GM18870 (cell line): ENCODE results near the gene BCAP31.
"Not testable (repeated sequence)": the region's sequence is repeated elsewhere in the genome, so short reads cannot be mapped to it uniquely, and the experiment has no call there.

ENCODE experiments used
- ATAC-seq: cut with Tn5 transposase; IDR thresholded peaks from one replicate; pipeline ENCODE4 v1.9.1; 2021; ENCODE audit warnings: moderate library complexity; ENCODE audit not compliant: unreplicated experiment

Gene BCAP31

DNA sequence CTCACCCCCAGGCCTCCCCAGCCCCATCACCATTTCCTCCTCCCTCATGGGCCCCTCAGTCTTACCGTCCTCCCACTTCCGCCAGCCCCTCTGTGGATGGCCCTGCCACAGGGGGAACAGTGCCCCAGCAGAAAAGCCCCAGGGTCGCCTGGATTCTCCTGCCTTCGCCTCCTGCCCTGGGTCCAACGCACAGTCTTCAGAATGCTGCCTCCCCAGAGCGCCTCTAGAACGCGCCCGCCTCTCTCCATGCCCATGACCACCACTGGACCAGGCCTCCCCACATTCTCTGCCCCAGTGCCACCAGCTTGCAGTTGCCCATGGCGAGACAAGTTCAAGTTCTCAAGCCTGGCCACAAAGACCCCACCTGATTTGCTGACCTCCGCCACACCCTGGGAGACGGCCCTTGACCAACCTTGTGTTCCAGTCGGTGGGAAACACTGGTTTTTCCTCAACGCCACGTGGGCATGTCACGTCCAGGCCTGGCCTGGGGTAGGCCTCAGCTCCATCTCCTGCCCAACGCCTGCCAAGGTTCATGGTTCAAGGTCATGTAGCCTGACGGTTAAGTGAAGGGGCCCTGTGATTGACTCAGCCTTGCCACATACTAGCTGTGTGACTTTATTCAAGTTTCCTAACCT lies 39.2 kb upstream of the BCAP31 start:
- no peak for ATAC-seq

DNA sequence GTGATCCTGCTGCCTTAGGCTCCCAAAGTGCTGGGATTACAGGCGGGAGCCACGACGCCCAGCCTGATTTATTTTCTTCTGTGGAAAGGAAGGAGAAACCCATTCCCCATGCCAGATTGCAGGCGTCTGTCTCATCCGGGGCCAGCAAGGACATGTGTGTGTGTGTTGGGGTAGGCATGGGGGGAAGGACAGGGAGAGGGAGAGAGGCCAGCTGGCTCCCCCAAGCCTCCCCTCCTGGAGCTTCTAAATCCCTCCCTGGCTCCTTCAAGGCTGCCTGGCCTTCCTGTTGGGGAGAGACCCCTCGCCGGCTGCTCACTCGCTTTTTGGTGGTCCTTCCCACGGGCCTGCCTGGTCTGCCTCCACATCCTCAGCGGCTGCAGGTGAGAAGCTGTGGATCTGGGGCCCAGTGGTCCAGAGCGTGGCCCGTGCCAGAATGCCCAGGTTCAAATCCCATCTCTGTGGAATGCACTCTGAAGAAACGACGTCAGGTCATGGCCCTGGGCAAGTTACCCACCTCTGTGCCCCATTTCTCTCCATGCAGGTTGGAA lies 38.5 kb upstream of the BCAP31 start:
- ATAC-seq: no peak

DNA sequence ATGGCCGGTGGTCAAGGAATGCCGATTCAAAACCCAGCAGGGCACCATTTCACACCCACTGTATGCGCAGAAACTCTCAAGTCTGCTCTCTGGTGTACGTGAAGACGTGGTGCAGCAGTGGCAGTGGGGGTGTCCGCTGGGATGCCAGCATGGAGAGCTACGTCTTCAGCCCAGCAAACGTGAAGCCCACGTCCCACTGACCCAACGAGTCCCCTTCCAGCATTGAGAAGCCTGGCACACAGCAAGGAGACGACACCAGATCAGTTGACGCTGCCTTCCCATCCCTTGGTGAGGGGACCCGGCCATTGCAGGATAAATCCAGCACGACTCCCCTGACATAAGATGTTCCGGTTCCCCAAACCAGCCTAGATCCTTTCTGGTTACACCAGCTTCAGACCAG lies 37.7 kb upstream of the BCAP31 start:
- ATAC-seq: no peak

DNA sequence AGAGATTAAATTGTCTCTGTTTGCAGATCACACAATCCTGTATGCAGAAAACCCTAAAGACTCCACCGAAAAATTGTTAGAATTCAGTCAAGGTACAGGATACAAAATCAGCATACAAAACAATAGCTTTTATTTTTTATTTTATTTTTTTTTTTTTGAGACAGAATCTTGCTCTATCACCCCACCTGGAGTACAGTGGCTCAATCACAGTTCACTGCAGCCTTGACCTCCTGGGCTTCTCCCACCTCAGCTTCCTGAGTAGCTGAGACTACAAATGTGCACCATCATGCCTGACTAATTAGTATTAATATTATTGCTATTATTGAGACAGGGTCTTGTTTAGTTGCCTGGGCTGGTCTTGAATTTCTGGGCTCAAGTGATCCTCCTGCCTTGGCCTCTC lies 30.9 kb upstream of the BCAP31 start:
- ATAC-seq: no peak

DNA sequence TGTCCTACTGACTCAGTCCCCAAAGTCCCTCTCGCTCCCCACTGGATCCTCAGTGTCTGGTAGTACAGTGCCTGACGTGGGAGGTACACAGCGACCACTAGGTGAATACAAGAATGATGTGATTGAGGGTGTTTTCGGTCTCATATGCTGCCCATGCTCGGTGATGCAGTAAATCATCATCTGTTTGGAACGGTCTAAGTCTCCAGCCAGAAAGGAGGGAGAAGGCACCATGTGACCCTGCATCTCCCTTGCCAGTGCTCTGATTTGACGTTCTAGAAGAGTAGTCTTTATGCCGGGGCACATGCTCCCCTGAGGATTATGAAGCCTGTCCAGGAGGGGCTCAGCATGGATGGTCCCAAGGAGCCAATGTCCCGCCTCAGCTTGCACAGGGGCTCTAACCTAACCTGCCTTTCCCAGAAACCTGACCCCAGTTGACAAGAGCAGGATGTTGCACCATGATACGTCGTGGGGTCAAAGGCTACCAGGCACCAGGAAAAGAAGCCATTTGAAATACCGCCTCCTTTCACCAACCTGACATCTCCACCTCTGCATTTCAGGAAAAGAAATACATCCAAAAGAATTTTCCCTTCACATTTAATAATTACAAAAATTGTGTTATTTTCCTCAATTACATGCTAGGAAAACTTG lies 26.1 kb upstream of the BCAP31 start:
- no peak for ATAC-seq

DNA sequence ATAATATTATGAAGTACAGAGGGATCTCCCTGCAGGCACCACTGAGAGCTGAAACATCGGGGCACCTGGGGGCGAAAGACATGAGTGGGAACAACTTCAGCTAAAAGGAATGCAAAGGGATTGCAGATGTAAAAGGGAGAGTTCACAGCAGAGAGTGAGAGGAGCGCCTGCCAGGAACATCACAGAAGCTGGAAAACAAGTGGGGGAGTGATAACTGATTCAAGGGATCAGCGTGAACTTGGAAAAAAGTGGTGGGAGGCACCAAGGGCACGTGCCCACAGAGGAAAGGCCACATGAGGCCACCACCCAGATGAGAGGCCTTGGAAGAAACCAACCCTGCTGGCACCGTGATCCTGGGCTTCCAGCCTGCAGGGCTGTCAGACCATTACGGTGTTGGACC lies 24.8 kb upstream of the BCAP31 start:
- not testable (repeated sequence) for ATAC-seq

DNA sequence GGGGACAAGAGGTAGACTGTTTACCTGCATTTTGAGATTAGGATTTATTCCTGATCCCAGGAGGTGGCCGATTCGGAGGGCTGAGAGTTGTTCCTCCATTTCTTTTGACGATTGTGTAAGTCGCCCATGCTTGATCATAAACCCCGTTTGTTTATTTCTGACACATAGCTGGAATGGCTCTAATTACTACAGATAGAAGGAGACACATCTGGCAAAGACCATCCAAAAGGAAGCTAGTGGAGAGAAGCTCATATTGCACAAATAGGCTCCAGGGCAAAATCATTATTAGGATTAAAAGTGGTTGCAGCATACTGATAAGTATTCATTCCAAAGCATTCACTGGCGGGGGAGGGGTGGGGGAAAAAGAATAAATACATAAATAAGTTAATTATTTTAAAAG lies 22.8 kb upstream of the BCAP31 start:
- not testable (repeated sequence) for ATAC-seq

DNA sequence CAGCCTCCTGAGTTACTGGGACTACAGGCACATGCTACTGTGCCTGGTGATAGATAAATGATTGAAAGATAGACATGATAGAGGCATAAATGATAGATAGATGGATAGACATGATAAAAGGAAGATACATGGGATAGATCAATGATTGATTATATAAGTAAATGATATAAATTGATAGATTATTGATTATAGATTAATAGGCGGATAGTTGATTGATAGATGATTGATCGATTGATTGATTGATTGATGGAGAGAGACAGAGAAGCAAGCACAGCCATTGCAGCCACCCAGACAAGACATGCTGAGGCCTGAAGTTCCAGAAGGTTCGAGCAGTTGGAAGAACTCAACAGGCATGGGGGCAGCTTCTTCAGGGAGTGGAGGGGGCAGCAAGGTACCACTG lies 22.2 kb upstream of the BCAP31 start:
- no peak for ATAC-seq

DNA sequence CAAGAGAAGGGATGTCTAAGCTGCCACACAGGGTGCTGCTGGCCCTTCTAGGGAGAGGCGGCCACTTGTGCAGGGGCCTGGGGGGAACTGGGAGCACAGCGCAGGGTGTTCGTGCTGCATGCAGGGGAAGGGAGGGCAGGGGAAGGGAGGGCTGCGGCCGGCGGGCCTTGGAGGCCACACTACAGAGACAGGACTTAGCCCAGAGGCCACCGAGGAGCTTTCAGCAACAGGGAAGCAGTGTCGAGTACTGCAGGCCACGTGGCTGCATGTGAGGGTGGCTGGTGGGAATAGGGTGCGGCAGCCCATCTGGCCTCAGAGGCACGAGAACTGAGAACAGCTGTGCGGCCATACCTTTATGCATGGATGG lies 20.9 kb upstream of the BCAP31 start:
- ATAC-seq: not testable (repeated sequence)

DNA sequence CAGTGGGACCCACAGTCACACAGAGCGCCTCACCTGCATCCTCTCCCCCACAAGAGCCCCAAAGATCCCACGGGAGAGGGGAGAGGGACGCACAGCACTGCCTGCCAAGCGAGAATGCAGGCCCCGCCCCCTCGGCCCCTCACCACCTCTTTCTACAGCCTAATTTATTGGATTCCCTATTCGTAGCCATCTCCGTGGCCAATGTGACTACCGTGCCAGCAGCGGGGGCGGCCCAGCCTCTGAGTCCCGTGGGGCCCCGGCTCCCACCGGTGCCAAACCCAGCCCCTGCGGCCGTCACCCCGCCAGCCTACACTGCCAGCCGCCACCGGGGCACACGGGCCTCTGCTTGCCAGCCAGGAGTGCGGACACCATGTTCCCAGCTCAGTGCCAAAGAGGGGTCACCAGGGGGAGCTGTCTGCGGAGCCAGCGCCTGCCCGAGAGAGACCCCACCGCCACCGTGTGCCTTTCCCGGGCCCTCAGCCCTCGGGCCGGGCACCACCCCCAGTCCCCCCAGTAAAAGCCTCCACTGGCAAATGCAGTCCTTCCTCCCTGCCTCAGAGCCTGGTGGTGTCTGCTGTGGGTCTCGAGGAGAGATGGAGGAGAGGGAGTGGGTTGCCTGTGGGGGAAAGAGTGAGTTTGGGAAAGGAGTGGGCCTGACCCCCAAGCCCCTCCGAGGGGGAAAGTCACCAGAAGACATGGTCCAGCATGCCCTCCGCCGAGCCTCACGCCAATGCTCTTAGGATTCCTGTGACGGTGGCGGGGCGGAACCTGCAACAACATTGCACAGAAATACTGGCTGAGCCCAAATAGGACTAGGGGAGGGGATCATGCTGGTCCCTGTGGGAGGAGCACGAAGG lies 20.3 kb upstream of the BCAP31 start:
- ATAC-seq: no peak

DNA sequence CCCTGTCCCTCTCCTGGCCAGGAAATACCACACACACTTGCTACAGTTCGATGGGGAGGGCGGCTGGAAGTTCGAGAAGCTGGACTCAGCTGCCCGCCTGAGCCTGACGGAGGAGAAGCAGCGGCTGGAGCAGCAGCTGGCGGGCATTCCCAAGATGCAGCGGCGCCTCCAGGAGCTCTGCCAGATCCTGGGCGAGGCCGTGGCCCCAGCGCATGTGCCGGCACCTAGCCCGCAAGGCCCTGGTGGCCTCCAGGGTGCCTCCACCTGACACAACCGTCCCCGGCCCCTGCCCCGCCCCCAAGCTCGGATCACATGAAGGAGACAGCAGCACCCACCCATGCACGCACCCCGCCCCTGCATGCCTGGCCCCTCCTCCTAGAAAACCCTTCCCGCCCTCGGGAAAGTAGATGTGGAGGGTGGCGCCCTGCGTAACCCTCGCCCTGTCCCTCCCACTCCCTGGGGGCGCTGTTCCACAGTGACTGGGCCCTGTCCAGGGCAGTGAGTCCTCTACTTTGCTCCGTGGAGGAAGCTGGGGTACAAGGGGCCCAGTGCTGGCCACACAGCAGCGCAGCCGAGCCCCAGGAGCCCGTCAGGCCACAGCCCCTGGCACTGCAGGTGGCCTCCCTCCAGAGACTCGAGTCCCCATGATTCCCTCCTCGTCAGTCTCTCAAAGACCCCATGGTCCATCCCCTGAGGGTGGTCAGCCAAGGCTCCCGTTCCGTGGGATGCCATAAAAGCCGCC lies 19.5 kb upstream of the BCAP31 start:
- not testable (repeated sequence) for ATAC-seq

DNA sequence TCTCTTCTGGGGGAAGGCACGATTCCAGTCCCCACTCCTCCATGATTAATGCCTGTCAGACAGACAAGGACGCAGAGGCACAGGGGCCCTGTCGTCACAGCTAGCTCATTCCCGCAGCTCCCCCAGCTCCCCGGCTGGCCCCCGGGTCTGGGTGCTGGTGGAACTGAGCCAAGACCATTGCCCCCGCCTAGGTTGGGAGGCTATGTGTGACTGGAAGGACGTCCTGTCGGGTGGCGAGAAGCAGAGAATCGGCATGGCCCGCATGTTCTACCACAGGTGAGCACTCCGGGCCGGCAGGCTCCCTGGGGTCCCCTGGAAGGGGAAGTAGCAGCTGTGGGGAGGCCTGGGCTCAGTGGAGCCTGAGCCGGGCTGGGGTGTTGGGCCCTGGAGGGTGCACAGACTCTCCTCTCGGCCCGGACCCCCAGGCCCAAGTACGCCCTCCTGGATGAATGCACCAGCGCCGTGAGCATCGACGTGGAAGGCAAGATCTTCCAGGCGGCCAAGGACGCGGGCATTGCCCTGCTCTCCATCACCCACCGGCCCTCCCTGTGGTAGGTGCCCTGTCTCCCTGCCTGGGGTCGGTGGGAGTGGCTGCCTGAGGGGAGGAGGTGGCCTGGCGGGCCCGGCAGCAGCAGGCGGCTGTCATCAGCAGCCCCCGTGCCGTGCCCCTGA lies 18.7 kb upstream of the BCAP31 start:
- not testable (repeated sequence) for ATAC-seq

DNA sequence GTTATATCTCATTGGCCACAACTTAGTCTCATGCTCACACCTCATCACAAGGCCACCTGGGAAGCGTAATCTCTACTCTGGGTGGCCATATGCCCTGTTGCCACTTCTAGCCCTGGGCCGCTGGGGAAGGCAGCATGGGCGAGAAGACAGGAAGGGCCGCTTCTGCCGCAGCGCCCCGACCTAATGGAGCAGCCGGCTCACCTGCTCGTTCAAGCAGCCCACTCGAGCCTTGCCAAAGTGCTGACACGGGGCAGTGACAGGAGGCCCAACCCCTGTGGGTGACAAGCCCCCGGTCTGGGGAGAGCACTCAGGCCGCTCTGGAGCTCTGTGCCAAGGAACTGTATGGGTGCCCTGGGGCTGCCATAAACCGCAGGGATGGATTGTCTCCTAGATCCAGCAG lies 17.9 kb upstream of the BCAP31 start:
- ATAC-seq: not testable (repeated sequence)

DNA sequence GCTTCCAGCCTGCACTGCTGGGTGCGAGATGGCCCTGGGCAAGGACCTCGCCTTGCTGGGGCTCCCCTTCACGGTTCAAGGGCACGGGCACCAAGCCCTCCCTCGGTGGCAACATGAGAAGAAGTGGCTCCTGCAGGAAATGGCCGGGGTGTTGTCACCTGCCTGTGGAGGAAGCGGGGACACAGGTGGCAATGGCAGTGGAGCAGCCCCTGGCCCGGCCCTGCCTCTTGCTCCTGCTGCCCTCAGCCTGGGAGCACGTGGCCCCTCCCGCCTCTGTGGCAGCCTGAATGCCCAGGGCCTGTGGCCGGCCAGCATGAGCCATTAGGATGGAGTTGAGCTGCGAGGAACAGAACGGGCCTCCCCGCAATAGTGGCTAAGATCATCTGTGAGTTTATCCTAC lies 17.3 kb upstream of the BCAP31 start:
- no peak for ATAC-seq

DNA sequence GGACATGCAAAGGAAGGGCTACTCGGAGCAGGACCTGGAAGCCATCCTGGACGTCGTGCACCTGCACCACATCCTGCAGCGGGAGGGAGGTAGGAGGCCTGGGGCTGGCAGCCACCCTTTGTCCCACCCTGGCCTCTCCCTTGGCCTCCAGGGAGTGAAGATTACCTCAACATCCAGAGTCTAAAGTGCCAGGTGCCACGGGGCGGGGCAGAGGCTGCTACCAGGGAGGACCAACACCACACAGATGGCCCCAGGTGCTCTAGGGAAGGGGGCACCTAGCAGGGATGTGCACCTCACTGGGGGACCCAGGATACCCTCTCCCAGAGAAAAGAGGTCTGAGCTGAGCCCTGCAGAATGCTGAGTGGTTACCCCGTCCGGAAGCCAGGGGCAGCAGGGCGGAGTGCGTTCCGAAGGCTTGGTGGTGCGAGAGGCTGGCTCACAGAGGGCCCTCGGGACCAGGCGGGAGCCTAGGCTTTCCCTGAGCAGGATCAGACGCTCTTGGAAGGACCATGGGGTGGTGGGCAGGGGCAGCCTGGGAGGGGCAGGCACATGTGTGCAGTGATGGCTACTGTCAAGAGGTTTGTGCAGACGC lies 16.5 kb upstream of the BCAP31 start:
- ATAC-seq: no peak

DNA sequence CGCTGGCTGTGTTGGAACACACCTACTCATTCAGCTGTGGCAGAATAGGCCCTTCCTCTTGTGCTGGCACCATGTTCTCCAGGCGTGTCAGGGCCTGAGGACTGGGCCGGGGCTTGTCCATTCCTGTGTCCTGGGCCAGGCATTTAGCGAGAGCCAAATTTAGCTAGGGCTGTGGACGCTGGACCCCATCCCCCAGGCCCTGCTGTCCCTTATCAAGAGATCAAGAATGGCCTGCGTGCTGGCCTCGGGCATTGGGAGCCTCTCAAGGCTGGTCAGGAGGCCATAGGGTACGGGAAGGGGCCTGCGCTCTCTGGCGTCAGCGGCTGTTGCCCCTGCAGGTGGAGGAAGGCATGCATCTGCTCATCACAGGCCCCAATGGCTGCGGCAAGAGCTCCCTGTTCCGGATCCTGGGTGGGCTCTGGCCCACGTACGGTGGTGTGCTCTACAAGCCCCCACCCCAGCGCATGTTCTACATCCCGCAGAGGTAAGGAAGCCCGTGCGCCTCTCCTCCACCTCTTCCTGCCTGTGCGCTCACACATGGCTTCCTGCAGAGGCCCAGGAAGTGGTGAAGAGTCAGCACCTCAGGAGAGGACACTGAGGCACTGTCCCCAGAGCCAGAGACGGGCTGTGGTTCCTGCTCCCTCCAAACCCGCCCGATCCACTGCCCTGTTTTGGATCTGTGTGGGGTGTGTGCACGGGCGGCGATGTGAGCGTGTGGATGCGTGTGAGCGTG lies 15.7 kb upstream of the BCAP31 start:
- ATAC-seq: no peak

DNA sequence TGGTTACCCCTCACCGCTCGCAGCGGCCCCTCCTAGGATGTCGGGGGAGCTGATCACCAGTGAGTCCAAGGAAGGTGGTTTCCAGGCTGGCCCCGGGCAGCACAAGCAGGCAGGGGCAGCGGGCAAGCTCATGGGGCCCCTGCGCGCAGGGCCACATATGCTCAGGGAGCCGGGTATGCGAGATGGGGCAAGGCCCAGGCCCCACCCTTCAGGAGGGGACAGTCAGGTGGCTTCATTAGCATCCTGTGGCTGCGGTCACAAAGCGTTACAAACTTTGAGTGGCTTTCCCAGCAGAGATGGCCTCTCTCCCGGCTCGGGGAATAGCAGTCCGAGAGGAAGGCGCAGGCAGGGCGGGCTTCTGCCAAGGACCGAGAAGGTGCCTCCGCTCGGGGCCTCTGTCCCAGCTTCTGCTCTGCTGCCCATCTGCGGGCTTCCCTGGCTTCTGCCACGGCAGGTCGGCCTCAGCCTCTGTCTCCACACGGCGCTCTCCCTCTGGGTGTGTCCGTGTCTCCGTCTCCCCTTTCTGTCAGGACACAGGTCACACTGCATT lies 13.9 kb upstream of the BCAP31 start:
- ATAC-seq: no peak

DNA sequence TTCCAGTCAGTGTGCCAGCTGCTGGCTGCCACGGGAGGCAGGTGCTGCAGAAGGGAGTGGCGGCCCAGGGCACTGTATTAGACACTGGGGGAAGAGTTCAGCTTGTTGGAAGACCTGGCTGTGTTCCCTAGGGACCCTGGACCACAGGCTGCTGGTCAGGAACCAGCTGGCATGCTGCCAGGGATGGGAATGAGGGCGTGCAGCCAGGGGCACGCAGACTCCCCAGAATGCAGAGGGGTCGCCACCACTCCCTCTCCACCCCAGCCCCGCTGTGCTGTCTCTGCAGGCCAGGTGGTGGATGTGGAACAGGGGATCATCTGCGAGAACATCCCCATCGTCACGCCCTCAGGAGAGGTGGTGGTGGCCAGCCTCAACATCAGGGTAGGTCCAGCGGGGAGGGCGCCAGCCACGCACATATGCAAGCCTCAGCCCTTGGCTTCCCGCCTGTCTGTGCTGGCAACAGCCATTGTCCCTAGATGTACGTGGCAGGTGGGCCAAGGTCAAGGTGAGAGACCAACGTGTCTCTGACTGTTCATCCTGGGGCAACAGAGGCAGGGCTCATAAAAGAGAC lies 12.8 kb upstream of the BCAP31 start:
- no peak for ATAC-seq
